ENCODE data around the gene GNB3. TPM values are rescaled to one million over a fixed set of nuclear protein-coding genes. Genes with fewer than 3 reads are reported as not detected.

Gene GNB3
- total RNA-seq, 1 donor from 2014 or later, result 16.6 TPM

DNA sequence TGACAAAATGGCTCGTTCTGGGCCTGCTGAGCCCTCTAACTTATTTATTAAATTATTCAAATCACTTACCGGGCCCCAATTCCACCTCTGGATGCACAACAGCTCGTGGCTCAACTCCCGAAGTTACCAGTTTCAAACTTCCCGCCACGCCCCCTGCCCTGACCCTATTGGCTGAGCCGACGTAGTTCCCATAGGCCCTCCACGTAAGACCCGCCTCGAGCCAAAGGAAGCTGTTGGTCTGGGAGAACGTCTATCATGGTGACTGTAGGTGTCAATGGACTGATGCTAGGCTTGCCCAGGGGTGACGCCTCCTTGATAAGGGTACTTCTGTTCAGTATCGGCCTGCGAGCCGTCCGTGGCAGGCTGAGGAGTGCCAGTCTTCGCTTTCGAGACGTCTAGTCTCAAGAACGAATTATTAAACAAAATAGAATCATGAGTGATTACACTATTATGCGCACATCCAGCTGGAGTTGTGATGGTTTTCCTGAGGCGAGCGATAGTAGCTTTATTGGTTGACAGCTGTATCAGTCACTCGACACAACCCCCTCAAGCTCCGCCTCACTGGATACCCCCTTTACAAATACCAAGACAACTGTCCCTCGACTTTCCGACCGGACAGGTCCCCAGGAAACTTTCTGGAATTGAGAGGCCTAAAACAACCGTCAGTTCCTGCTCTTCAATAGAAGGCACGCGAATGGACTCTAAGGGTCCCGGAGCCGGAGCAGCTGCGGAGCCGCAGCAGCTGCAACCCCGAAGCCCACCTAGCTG, 10.6 kb downstream of the GNB3 start, which contains the start of gene CDCA3:
TSS of gene CDCA3 (minus strand) at position 134 of the 768 bp plus-strand sequence. CDS start 334 bp downstream, outside the sequence.
- Histone ChIP-seq H3K27ac (ENCODE audit: low read depth, low read length) (peak within 1 kb of the TSS; percentile 89), H3K4me2 (ENCODE audit: low read length) (peak within 1 kb of the TSS; percentile 88), H3K9me3 (ENCODE audit: insufficient read depth, low read depth, low read length) (no peaks in the 10 kb centered on the region), H3K27me3 (ENCODE audit: insufficient read depth, low read length) (no peaks in the 10 kb centered on the region), H2AFZ (ENCODE audit: low read depth, low read length) (peak within 1 kb of the TSS; percentile 97), H3K79me2 (ENCODE audit: insufficient read depth, low read length) (peaks cover 69% of the 10 kb centered on the region), H3K4me3 (ENCODE audit: insufficient read depth, low read depth, low read length) (peak within 1 kb of the TSS; percentile 87), H3K4me1 (ENCODE audit: insufficient read depth, low read length) (peaks cover 19% of the 10 kb centered on the region), H3K9ac (ENCODE audit: low read length) (peak within 1 kb of the TSS; percentile 88), H4K20me1 (ENCODE audit: insufficient read depth, low read length) (peaks cover 46% of the 10 kb centered on the region), H3K36me3 (ENCODE audit: insufficient read depth, low read length) (peaks cover 19% of the 10 kb centered on the region)
- Mint-ChIP-seq H3K9me3 (ENCODE audit: unreplicated experiment) (no peaks in the 10 kb centered on the region), H3K36me3 (ENCODE audit: low read depth, unreplicated experiment) (peaks cover 8% of the 10 kb centered on the region), H3K4me1 (ENCODE audit: low read depth, unreplicated experiment) (peaks cover 12% of the 10 kb centered on the region), H3K27ac (ENCODE audit: unreplicated experiment) (peak within 1 kb of the TSS; percentile 93), H3K27me3 (ENCODE audit: low read depth, unreplicated experiment) (no peaks in the 10 kb centered on the region), H3K4me3 (ENCODE audit: unreplicated experiment) (peak within 1 kb of the TSS; percentile 96)
- peak; percentile 65 for FAIRE-seq
- TF ChIP-seq EZH2 (IDR thresholded peaks at IDR 0.05; ENCODE audit: insufficient read depth, low read length), result no peak
- TF ChIP-seq CTCF (IDR thresholded peaks at IDR 0.05; ENCODE audit: insufficient read depth, low read depth, low read length), result no peak
- peak; percentile 98 for DNase-seq (ENCODE audit: low read depth)

GRCh38 chr12:6851921-6852650, 11.4 kb downstream of the GNB3 start, which contains the start of gene USP5:
USP5 (plus strand) TSS chr12:6852150; CDS start chr12:6852180, 30 bp downstream.
- peak within 1 kb of the TSS; percentile 88 for H3K9ac ChIP-seq (ENCODE audit: low read length)
- peaks cover 19% of the 10 kb centered on the region for H3K4me1 ChIP-seq (ENCODE audit: insufficient read depth, low read length)
- peaks cover 64% of the 10 kb centered on the region for H3K79me2 ChIP-seq (ENCODE audit: insufficient read depth, low read length)
- H4K20me1 ChIP-seq (ENCODE audit: insufficient read depth, low read length), result peaks cover 39% of the 10 kb centered on the region
- peaks cover 4% of the 10 kb centered on the region for H3K36me3 Mint-ChIP-seq (ENCODE audit: low read depth, unreplicated experiment)
- H3K9me3 ChIP-seq (ENCODE audit: insufficient read depth, low read depth, low read length), result no peaks in the 10 kb centered on the region
- H3K4me3 ChIP-seq (ENCODE audit: insufficient read depth, low read depth, low read length), result peak within 1 kb of the TSS; percentile 87
- no peaks in the 10 kb centered on the region for H3K9me3 Mint-ChIP-seq (ENCODE audit: unreplicated experiment)
- H3K27me3 Mint-ChIP-seq (ENCODE audit: low read depth, unreplicated experiment), result no peaks in the 10 kb centered on the region
- TF ChIP-seq EZH2 (IDR thresholded peaks at IDR 0.05; ENCODE audit: insufficient read depth, low read length), result no peak
- TF ChIP-seq CTCF (IDR thresholded peaks at IDR 0.05; ENCODE audit: insufficient read depth, low read depth, low read length), result no peak
- peak; percentile 99 for DNase-seq (ENCODE audit: low read depth)
- peak; percentile 80 for FAIRE-seq
- H3K4me1 Mint-ChIP-seq (ENCODE audit: low read depth, unreplicated experiment), result peaks cover 12% of the 10 kb centered on the region
- no peaks in the 10 kb centered on the region for H3K27me3 ChIP-seq (ENCODE audit: insufficient read depth, low read length)
- peak within 1 kb of the TSS; percentile 97 for H2AFZ ChIP-seq (ENCODE audit: low read depth, low read length)
- H3K27ac Mint-ChIP-seq (ENCODE audit: unreplicated experiment), result peak within 1 kb of the TSS; percentile 93
- H3K36me3 ChIP-seq (ENCODE audit: insufficient read depth, low read length), result peaks cover 16% of the 10 kb centered on the region
- H3K27ac ChIP-seq (ENCODE audit: low read depth, low read length), result peak within 1 kb of the TSS; percentile 89
- peak within 1 kb of the TSS; percentile 96 for H3K4me3 Mint-ChIP-seq (ENCODE audit: unreplicated experiment)
- H3K4me2 ChIP-seq (ENCODE audit: low read length), result peak within 1 kb of the TSS; percentile 88

All from astrocyte (in vitro differentiated cells and primary cell).